AG04450 (cell line): Measurements from ENCODE around the gene METRNL. TPM values are rescaled to one million over a fixed set of nuclear protein-coding genes. Genes with fewer than 3 reads are reported as not detected.
A peak's percentile ranks its signal among the peaks of the same experiment; 100 is the strongest.
"Not testable (repeated sequence)": the region's sequence is repeated elsewhere in the genome, so short reads cannot be mapped to it uniquely, and the experiment has no call there.

Experiments used
- CTCF ChIA-PET: fragments of 300-600, 350-600 bp; formaldehyde crosslinking; extraction: SDS; loops from one replicate; lab custom pipeline; 2022; ENCODE audit warnings: antibody characterized with exemption, inconsistent platforms; lab: Charles Lee
- POLR2A ChIA-PET: fragments of 350-600 bp; formaldehyde crosslinking; extraction: SDS; loops from one replicate; lab custom pipeline; 2021; ENCODE audit warnings: antibody characterized with exemption, inconsistent platforms; lab: Yijun Ruan, JAX
- DNase-seq: peaks from one replicate; pipeline ENCODE4 v3.0.0-alpha.2; 2011; ENCODE audit warnings: low read depth, low spot score
- H3K27ac ChIP-seq: one replicate; pipeline ENCODE4 v1.5.1; 2012; ENCODE audit warnings: low read depth, low read length, control low read depth
- H3K27me3 ChIP-seq: one replicate; pipeline ENCODE4 v1.6.0; 2012; ENCODE audit warnings: low read length; ENCODE audit not compliant: control insufficient read depth, insufficient read depth
- H3K4me3 ChIP-seq: 2 replicates; pipeline ENCODE4 v1.5.1; 2011; ENCODE audit warnings: mild to moderate bottlenecking, low read depth, low read length, control low read depth
- H3K9me3 ChIP-seq: 2 replicates; pipeline ENCODE4 v1.5.1; 2012; ENCODE audit warnings: low read length; ENCODE audit not compliant: control insufficient read depth, insufficient read depth
- polyA minus RNA-seq: library from RNA; depleted of rRNA, polyadenylated mRNA; stranded (reverse); fragments of >200 nt; gene quantifications from 2 replicates; pipeline ENCODE4 v1.2.3, GENCODE V29; 2011; rRNA and poly(A)+ RNA removed
- polyA plus RNA-seq: library from polyadenylated mRNA; depleted of rRNA; stranded (reverse); fragments of >200 nt; gene quantifications from 2 replicates; pipeline ENCODE4 v1.2.3, GENCODE V29; 2011; rRNA removed
- TF ChIP-seq, protein P1 (sequence below): IDR thresholded peaks from 2 replicates; pipeline ENCODE4 v1.5.1; 2011; ENCODE audit warnings: low read depth, low read length, control low read depth, inconsistent platforms

METRNL gene
- polyA plus RNA-seq: 10.9 and 17.2 TPM in 2 replicates
- 5.9 and 6.7 TPM in 2 replicates for polyA minus RNA-seq

DNA sequence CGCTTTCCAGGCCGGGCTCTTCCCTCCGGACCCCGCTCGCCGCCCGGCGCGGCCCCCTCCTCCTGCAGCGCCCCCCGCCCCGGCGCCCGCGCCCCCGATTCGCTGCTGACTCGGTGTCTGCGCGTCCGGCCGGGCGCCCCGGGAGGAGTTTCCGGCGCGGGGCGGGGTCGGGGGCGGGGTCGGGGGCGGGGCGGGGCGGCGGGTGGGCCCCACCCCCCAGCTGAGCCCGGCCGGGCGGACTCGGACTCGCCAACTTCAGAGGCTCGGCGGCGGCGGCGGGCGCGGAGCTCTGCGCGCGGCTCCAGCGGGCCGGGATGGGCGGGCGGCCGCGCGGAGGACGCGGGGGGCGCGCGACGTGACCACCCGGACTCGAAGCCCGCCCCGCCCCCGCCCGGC, at the start of gene METRNL:
METRNL (plus strand) TSS at position 258 of the 396 bp plus-strand sequence. CDS start 207 bp downstream, outside the sequence.
- Histone ChIP-seq H3K9me3 (peaks cover 6% of the 10 kb centered on the region; the same call in 1 of the 2 replicates), H3K27me3 (peaks cover 9% of the 10 kb centered on the region), H3K27ac (no peak within 1 kb of the TSS), H3K4me3 (peak within 1 kb of the TSS; percentile 62)
- ChIA-PET POLR2A (interaction anchor here (0.5 to 1.5 kb wide), 6 partner anchors 18 to 1154 kb away, joined by 3 to 6 read pairs (median 4); no protein-coding TSS in a partner anchor), CTCF (interaction anchor here (0.6 kb wide), 1 partner anchor 287 kb away, joined by 3 read pairs; no protein-coding TSS in a partner anchor)
- DNase-seq: no peak
- TF ChIP-seq, protein P1, sequence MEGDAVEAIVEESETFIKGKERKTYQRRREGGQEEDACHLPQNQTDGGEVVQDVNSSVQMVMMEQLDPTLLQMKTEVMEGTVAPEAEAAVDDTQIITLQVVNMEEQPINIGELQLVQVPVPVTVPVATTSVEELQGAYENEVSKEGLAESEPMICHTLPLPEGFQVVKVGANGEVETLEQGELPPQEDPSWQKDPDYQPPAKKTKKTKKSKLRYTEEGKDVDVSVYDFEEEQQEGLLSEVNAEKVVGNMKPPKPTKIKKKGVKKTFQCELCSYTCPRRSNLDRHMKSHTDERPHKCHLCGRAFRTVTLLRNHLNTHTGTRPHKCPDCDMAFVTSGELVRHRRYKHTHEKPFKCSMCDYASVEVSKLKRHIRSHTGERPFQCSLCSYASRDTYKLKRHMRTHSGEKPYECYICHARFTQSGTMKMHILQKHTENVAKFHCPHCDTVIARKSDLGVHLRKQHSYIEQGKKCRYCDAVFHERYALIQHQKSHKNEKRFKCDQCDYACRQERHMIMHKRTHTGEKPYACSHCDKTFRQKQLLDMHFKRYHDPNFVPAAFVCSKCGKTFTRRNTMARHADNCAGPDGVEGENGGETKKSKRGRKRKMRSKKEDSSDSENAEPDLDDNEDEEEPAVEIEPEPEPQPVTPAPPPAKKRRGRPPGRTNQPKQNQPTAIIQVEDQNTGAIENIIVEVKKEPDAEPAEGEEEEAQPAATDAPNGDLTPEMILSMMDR: no peak

DNA sequence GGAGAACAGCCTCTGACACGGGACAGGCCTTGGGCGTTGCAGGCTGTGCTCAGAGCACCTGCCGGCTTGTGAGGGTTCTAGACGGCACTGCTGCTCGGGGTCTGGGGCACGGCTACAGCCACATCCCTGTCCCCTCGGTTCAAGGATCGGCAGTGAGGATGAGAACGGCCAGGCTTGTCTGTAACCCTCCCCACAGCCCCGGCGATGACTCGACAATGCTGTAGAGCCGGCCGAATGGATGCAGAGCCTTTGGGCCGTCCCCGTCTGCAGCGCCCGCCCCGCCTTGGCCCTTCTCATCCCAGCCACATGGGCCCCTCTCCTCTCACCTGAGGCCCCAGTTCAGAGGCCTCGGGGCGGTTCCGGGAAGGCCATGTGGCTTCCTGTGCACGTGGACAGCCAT, 49.0 kb upstream of the METRNL start:
- TF ChIP-seq, protein P1: no peak
- ChIA-PET POLR2A (no interaction called here), CTCF (no interaction called here)
- Histone ChIP-seq H3K27ac (no peak overlapping the region), H3K27me3 (no peaks in the 10 kb centered on the region), H3K9me3 (peaks cover 8% of the 10 kb centered on the region; the same call in 1 of the 2 replicates), H3K4me3 (no peak overlapping the region)
- DNase-seq: no peak

GRCh38 chr17:83031321-83031945, 48.0 kb upstream of the METRNL start:
- CTCF ChIA-PET: no interaction called here
- Histone ChIP-seq H3K27me3 (no peaks in the 10 kb centered on the region), H3K27ac (no peak overlapping the region), H3K9me3 (peaks cover 5% of the 10 kb centered on the region; the same call in 1 of the 2 replicates), H3K4me3 (no peak overlapping the region)
- no peak for DNase-seq
- POLR2A ChIA-PET: no interaction called here
- TF ChIP-seq, protein P1: no peak

- POLR2A ChIA-PET, H3K4me3 ChIP-seq, H3K9me3 ChIP-seq, DNase-seq, H3K27ac ChIP-seq, CTCF ChIA-PET, H3K27me3 ChIP-seq: not testable (repeated sequence)
These were observed 47.4 kb upstream of the METRNL start for GRCh38 chr17:83031946-83032451.

DNA sequence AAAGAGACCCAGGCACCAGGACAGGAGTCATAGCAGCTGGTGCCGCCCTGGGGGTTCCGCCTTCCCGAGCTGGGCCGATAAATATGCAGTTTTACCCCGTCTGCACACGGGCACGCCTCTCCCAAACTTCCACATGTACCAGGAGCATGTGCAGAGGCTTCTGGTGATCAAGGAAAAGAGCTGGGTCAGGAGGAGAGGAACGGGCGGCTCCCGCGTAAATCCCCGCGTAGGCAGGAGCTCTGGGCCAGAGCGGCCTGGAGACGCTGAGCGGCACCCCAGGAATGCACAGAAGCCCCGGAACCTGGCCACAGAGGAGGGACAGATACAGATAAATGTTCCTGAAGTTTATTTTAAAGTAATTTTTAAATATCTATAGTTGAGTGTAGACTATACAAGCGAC, 46.6 kb upstream of the METRNL start:
- ChIA-PET CTCF (no interaction called here), POLR2A (no interaction called here)
- TF ChIP-seq, protein P1: no peak
- Histone ChIP-seq H3K9me3 (peaks cover 5% of the 10 kb centered on the region; the same call in 1 of the 2 replicates), H3K4me3 (no peak overlapping the region), H3K27ac (no peak overlapping the region), H3K27me3 (no peaks in the 10 kb centered on the region)
- no peak for DNase-seq
